IMR-90 (cell line): ENCODE results near the gene C17orf67. TPM values are rescaled to one million over a fixed set of nuclear protein-coding genes. Genes with fewer than 3 reads are reported as not detected.

Experiments used
- ATAC-seq: fragments of 200-7000 bp; cut with Tn5 transposase; 2 replicates; pipeline ENCODE4 v1.9.1; 2020; ENCODE audit warnings: low read depth, mild to moderate bottlenecking, moderate library complexity
- BruUV-seq: library from RNA; stranded (reverse); fragments of 400-500 nt; replicated peaks from 2 replicates; lab custom pipeline; 2021; lab: Mats Ljungman, UMichigan
- CTCF ChIA-PET: fragments of 300-600 bp; formaldehyde crosslinking; extraction: SDS; loops from one replicate; lab custom pipeline; 2021; ENCODE audit warnings: antibody characterized with exemption; lab: Yijun Ruan, JAX
- POLR2A ChIA-PET: fragments of 300-600 bp; sonication (Branson Sonifier 250); formaldehyde crosslinking; loops from one replicate; lab custom pipeline; 2022; ENCODE audit warnings: antibody characterized with exemption; ENCODE audit not compliant: unreplicated experiment; lab: Charles Lee
- DNase-seq: peaks from one replicate; pipeline ENCODE4 v3.0.0; 2013
- H2AFZ ChIP-seq: replicated peaks from 2 replicates; pipeline ENCODE3; 2013; ENCODE audit warnings: low read length, mild to moderate bottlenecking; ENCODE audit not compliant: poor library complexity
- H2AK5ac ChIP-seq: 2 replicates; pipeline ENCODE4 v1.6.1; 2013; ENCODE audit warnings: low read depth, low read length, inconsistent platforms
- H2AK9ac ChIP-seq: replicated peaks from 2 replicates; pipeline ENCODE3; 2013; ENCODE audit warnings: mild to moderate bottlenecking, low read depth, low read length, moderate library complexity; ENCODE audit not compliant: poor library complexity
- H2BK120ac ChIP-seq: 2 replicates; pipeline ENCODE4 v1.6.1; 2013; ENCODE audit warnings: low read depth, low read length, inconsistent platforms
- H2BK15ac ChIP-seq: 3 replicates; pipeline ENCODE4 v1.6.1; 2013; ENCODE audit warnings: low read depth, low read length, inconsistent platforms
- H2BK20ac ChIP-seq: 2 replicates; pipeline ENCODE4 v1.6.1; 2013; ENCODE audit warnings: low read depth, mild to moderate bottlenecking, inconsistent platforms, low read length, moderate library complexity
- H2BK5ac ChIP-seq: 2 replicates; pipeline ENCODE4 v1.6.1; 2013; ENCODE audit warnings: mild to moderate bottlenecking, low read depth, low read length, inconsistent platforms; ENCODE audit not compliant: poor library complexity, severe bottlenecking
- H3K14ac ChIP-seq: replicated peaks from 2 replicates; pipeline ENCODE4 v1.6.1; 2013; ENCODE audit warnings: low read depth, low read length, inconsistent platforms
- H3K18ac ChIP-seq: 2 replicates; pipeline ENCODE4 v1.6.1; 2013; ENCODE audit warnings: low read depth, low read length, control low read depth
- H3K23ac ChIP-seq: 2 replicates; pipeline ENCODE4 v1.6.1; 2013; ENCODE audit warnings: low read depth, low read length, inconsistent platforms
- H3K27ac ChIP-seq: 2 replicates; pipeline ENCODE4 v1.5.1; 2013; ENCODE audit warnings: mild to moderate bottlenecking, control low read depth, low read length; ENCODE audit not compliant: insufficient read depth
- H3K27me3 ChIP-seq: 2 replicates; pipeline ENCODE4 v1.6.1; 2013; ENCODE audit warnings: low read length; ENCODE audit not compliant: control insufficient read depth, insufficient read depth
- H3K36me3 ChIP-seq: 2 replicates; pipeline ENCODE4 v1.6.1; 2013; ENCODE audit warnings: low read length, mixed read lengths; ENCODE audit not compliant: control insufficient read depth, insufficient read depth
- H3K4ac ChIP-seq: 2 replicates; pipeline ENCODE4 v1.6.1; 2013; ENCODE audit warnings: low read depth, low read length, inconsistent platforms
- H3K4me1 ChIP-seq: 2 replicates; pipeline ENCODE4 v1.6.1; 2013; ENCODE audit warnings: low read length, mixed read lengths; ENCODE audit not compliant: control insufficient read depth, insufficient read depth
- H3K4me2 ChIP-seq: 2 replicates; pipeline ENCODE4 v1.6.1; 2013; ENCODE audit warnings: low read depth, mild to moderate bottlenecking, control low read depth, low read length, moderate library complexity
- H3K4me3 ChIP-seq: 2 replicates; pipeline ENCODE4 v1.5.1; 2013; ENCODE audit warnings: low read depth, mild to moderate bottlenecking, control low read depth, low read length, moderate library complexity; ENCODE audit not compliant: insufficient read depth
- H3K56ac ChIP-seq: 2 replicates; pipeline ENCODE4 v1.6.1; 2013; ENCODE audit warnings: low read length, inconsistent platforms; ENCODE audit not compliant: insufficient read depth; ENCODE audit errors: extremely low read depth
- H3K79me1 ChIP-seq, 2 experiments: 2 replicates each; pipeline ENCODE4 v1.6.1; 2013; ENCODE audit warnings: low read length in 2 of 2, inconsistent platforms in 1 of 2, low read depth in 1 of 2
- H3K9ac ChIP-seq: 2 replicates; pipeline ENCODE4 v1.6.1; 2013; ENCODE audit warnings: low read depth, low read length, control low read depth
- H3K9me1 ChIP-seq: 2 replicates; pipeline ENCODE4 v1.6.1; 2013; ENCODE audit warnings: low read length, inconsistent platforms; ENCODE audit not compliant: insufficient read depth
- H3K9me3 ChIP-seq: 2 replicates; pipeline ENCODE4 v1.6.1; 2013; ENCODE audit warnings: low read length; ENCODE audit not compliant: control insufficient read depth, insufficient read depth
- H4K20me1 ChIP-seq: 2 replicates; pipeline ENCODE4 v1.6.1; 2013; ENCODE audit warnings: low read length, inconsistent platforms; ENCODE audit not compliant: insufficient read depth
- H4K5ac ChIP-seq: 2 replicates; pipeline ENCODE4 v1.6.1; 2013; ENCODE audit warnings: mild to moderate bottlenecking, low read depth, low read length, control low read depth
- H4K8ac ChIP-seq, 2 experiments: 2 replicates each; pipeline ENCODE4 v1.6.1; 2013; ENCODE audit warnings: low read depth in 2 of 2, low read length in 2 of 2, control low read depth in 1 of 2, inconsistent platforms in 1 of 2
- H4K91ac ChIP-seq: 2 replicates; pipeline ENCODE4 v1.6.1; 2013; ENCODE audit warnings: low read depth, low read length, inconsistent platforms; ENCODE audit not compliant: insufficient read depth
- BHLHE40 ChIP-seq: fragments of 150-350 bp; IDR thresholded peaks from 2 replicates; pipeline ENCODE4 v1.6.1; 2016; ENCODE audit warnings: mild to moderate bottlenecking, low read depth, low read length
- CEBPB ChIP-seq: IDR thresholded peaks from 2 replicates; pipeline ENCODE4 v1.6.1; 2012; ENCODE audit warnings: low read depth, low read length, improper control_type of control experiment
- CHD1 ChIP-seq: IDR thresholded peaks from 2 replicates; pipeline ENCODE4 v1.6.1; 2012; ENCODE audit warnings: low read depth, low read length, improper control_type of control experiment
- FOS ChIP-seq: fragments of 150-350 bp; IDR thresholded peaks from 2 replicates; pipeline ENCODE4 v1.6.1; 2016; ENCODE audit warnings: low read depth, low read length
- MAFK ChIP-seq: IDR thresholded peaks from 2 replicates; pipeline ENCODE4 v1.6.1; 2012; ENCODE audit warnings: low read depth, low read length, improper control_type of control experiment
- MAZ ChIP-seq: IDR thresholded peaks from 2 replicates; pipeline ENCODE4 v1.6.1; 2012; ENCODE audit warnings: low read depth, mild to moderate bottlenecking, low read length, improper control_type of control experiment, moderate library complexity, borderline replicate concordance
- MXI1 ChIP-seq: IDR thresholded peaks from 2 replicates; pipeline ENCODE4 v1.6.1; 2012; ENCODE audit warnings: low read depth, mild to moderate bottlenecking, low read length, moderate library complexity, borderline replicate concordance
- NFE2L2 ChIP-seq: fragments of 150-350 bp; IDR thresholded peaks from 2 replicates; pipeline ENCODE4 v1.6.1; 2016; ENCODE audit warnings: low read depth, mild to moderate bottlenecking, low read length
- POLR2A ChIP-seq: IDR thresholded peaks from 2 replicates; pipeline ENCODE4 v1.6.1; 2012; ENCODE audit warnings: mild to moderate bottlenecking, low read depth, low read length
- RAD21 ChIP-seq: IDR thresholded peaks from 2 replicates; pipeline ENCODE4 v1.6.1; 2012; ENCODE audit warnings: low read length, improper control_type of control experiment
- RCOR1 ChIP-seq: IDR thresholded peaks from 2 replicates; pipeline ENCODE4 v1.6.1; 2012; ENCODE audit warnings: mild to moderate bottlenecking, low read length, improper control_type of control experiment; ENCODE audit not compliant: insufficient replicate concordance
- RFX5 ChIP-seq: IDR thresholded peaks from 2 replicates; pipeline ENCODE4 v1.8.0; 2012; ENCODE audit warnings: low read depth, mild to moderate bottlenecking, low read length, moderate library complexity
- SMC3 ChIP-seq: fragments of 150-350 bp; IDR thresholded peaks from 2 replicates; pipeline ENCODE4 v1.6.1; 2016; ENCODE audit warnings: low read depth, mild to moderate bottlenecking, antibody characterized with exemption, low read length, moderate library complexity
- WGBS, 2 experiments: methylation state at CpG; one replicate each; pipeline versions ENCODE4 v1.1.5 to v1.1.7; 2013; ENCODE audit warnings: missing lambda C conversion rate in 2 of 2; ENCODE audit not compliant: insufficient read length in 1 of 2; ENCODE audit errors: extremely low coverage in 2 of 2; 5-methylcytosine and 5-hydroxymethylcytosine counted together
- dilution Hi-C: fragments of 300-500 bp; cut with HindIII; formaldehyde crosslinking; loops from one replicate; pipeline ENCODE4 v1.14.3; 2018; ENCODE audit warnings: low sequenced_read_pairs; ENCODE audit not compliant: unreplicated experiment
- in situ Hi-C: fragments of 300-500 bp; cut with MboI; formaldehyde crosslinking; loops from 3 replicates; pipeline ENCODE4 v1.14.3; 2019; ENCODE audit warnings: low sequenced_read_pairs, inconsistent platforms, mixed read lengths
- intact Hi-C: fragments of 100-400 bp; cut with micrococcal nuclease; formaldehyde crosslinking; loops from 2 replicates; pipeline ENCODE4 v1.10.0; 2022
- polyA plus RNA-seq, 3 experiments: library from polyadenylated mRNA; depleted of rRNA; stranded (reverse); fragments of >200 nt; gene quantifications; 2 replicates each; pipeline ENCODE4 v1.2.3, GENCODE V29; 2012; ENCODE audit warnings: low replicate concordance in 1 of 3
- total RNA-seq: library from RNA; depleted of rRNA; stranded (reverse); fragments of >200 nt; gene quantifications from 2 replicates; pipeline ENCODE4 v1.2.3, GENCODE V29; 2012
- TF ChIP-seq, protein P1 (sequence below): conservative IDR thresholded peaks from 2 replicates; pipeline ENCODE4 v1.5.1; 2012; ENCODE audit warnings: mild to moderate bottlenecking, low read depth, low read length, improper control_type of control experiment
- TF ChIP-seq, protein P2 (sequence below): fragments of 150-350 bp; IDR thresholded peaks from 2 replicates; pipeline ENCODE4 v1.6.1; 2017; ENCODE audit warnings: mild to moderate bottlenecking, antibody characterized with exemption, low read length, low read depth
- TF ChIP-seq, protein P3 (sequence below): fragments of 150-350 bp; IDR thresholded peaks from 2 replicates; pipeline ENCODE4 v1.6.1; 2016; ENCODE audit warnings: low read depth, mild to moderate bottlenecking, low read length, moderate library complexity, borderline replicate concordance

The C17orf67 gene
- total and polyA plus RNA-seq, 2 of the 4 experiments (the other 2 are of a cell fraction), result 0.18 to 1.1 TPM

GRCh38 chr17:56876766-56877179, 43.1 kb upstream of the C17orf67 start:
- CTCF ChIA-PET, result interaction anchor here (0.8 kb wide), 1 partner anchor 39 kb away, joined by 3 read pairs; no protein-coding TSS in a partner anchor
- H3K4me1 ChIP-seq, result no peaks in the 10 kb centered on the region

More at GRCh38 chr17:56876766-56877179, 43.1 kb upstream of the C17orf67 start:
- H2BK20ac ChIP-seq, result no peak overlapping the region
- no TSS peak for BruUV-seq
- H3K9me1 ChIP-seq, result peaks cover 5% of the 10 kb centered on the region; the same call in 1 of the 2 replicates
- no peaks in the 10 kb centered on the region for H3K36me3 ChIP-seq
- in situ Hi-C loops, result no loop called here
- H3K9ac ChIP-seq, result no peak overlapping the region
- no peak overlapping the region for H3K27ac ChIP-seq
- no peak overlapping the region for H3K18ac ChIP-seq
- H3K9me3 ChIP-seq, result no peaks in the 10 kb centered on the region
- no peak overlapping the region for H3K4me3 ChIP-seq
- no peak overlapping the region for H2BK15ac ChIP-seq
- no peak overlapping the region for H4K5ac ChIP-seq
- no peak for ATAC-seq
- H2AK9ac ChIP-seq, result peak overlapping the region; percentile 39
- no peak overlapping the region for H3K14ac ChIP-seq
- TF ChIP-seq CEBPB (no peak), RFX5 (no peak), MXI1 (no peak), BHLHE40 (no peak), RCOR1 (no peak), CHD1 (no peak), FOS (no peak), NFE2L2 (no peak), RAD21 (no peak), MAFK (no peak), POLR2A (no peak), SMC3 (no peak), MAZ (no peak)
- TF ChIP-seq, protein P1, sequence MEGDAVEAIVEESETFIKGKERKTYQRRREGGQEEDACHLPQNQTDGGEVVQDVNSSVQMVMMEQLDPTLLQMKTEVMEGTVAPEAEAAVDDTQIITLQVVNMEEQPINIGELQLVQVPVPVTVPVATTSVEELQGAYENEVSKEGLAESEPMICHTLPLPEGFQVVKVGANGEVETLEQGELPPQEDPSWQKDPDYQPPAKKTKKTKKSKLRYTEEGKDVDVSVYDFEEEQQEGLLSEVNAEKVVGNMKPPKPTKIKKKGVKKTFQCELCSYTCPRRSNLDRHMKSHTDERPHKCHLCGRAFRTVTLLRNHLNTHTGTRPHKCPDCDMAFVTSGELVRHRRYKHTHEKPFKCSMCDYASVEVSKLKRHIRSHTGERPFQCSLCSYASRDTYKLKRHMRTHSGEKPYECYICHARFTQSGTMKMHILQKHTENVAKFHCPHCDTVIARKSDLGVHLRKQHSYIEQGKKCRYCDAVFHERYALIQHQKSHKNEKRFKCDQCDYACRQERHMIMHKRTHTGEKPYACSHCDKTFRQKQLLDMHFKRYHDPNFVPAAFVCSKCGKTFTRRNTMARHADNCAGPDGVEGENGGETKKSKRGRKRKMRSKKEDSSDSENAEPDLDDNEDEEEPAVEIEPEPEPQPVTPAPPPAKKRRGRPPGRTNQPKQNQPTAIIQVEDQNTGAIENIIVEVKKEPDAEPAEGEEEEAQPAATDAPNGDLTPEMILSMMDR, result no peak
- TF ChIP-seq, protein P2, sequence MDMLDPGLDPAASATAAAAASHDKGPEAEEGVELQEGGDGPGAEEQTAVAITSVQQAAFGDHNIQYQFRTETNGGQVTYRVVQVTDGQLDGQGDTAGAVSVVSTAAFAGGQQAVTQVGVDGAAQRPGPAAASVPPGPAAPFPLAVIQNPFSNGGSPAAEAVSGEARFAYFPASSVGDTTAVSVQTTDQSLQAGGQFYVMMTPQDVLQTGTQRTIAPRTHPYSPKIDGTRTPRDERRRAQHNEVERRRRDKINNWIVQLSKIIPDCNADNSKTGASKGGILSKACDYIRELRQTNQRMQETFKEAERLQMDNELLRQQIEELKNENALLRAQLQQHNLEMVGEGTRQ, result no peak
- TF ChIP-seq, protein P3, sequence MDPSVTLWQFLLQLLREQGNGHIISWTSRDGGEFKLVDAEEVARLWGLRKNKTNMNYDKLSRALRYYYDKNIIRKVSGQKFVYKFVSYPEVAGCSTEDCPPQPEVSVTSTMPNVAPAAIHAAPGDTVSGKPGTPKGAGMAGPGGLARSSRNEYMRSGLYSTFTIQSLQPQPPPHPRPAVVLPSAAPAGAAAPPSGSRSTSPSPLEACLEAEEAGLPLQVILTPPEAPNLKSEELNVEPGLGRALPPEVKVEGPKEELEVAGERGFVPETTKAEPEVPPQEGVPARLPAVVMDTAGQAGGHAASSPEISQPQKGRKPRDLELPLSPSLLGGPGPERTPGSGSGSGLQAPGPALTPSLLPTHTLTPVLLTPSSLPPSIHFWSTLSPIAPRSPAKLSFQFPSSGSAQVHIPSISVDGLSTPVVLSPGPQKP, result no peak
- no peak overlapping the region for H4K91ac ChIP-seq
- no peak overlapping the region for H2AFZ ChIP-seq
- intact Hi-C loops, result no loop called here
- POLR2A ChIA-PET, result no interaction called here
- H2BK120ac ChIP-seq, result no peak overlapping the region
- dilution Hi-C loops, result no loop called here
- H3K4me2 ChIP-seq, result no peak overlapping the region
- no peaks in the 10 kb centered on the region for H3K27me3 ChIP-seq
- no peaks in the 10 kb centered on the region for H3K79me1 ChIP-seq
- H4K20me1 ChIP-seq, result no peaks in the 10 kb centered on the region
- WGBS, 2 experiments, result no CpG with 5 or more reads among the region's 7 CpGs
- no peak overlapping the region for H4K8ac ChIP-seq
- H3K23ac ChIP-seq, result no peak overlapping the region
- no peak overlapping the region for H2BK5ac ChIP-seq
- no peak overlapping the region for H2AK5ac ChIP-seq
- H3K56ac ChIP-seq, result no peak overlapping the region
- no peak overlapping the region for H3K4ac ChIP-seq
- DNase-seq, result no peak
